Pancreas (tissue), 10 donors: ENCODE results near the gene FCN2. TPM values are rescaled to one million over a fixed set of nuclear protein-coding genes. Genes with fewer than 3 reads are reported as not detected.

ENCODE experiments used
- ATAC-seq, 4 donors: fragments of 200-7000 bp; cut with Tn5 transposase; one replicate each; pipeline versions ENCODE4 v1.8.0 to v1.9.1; 2020; ENCODE audit warnings: mild to moderate bottlenecking in 4 of 4, moderate library complexity in 4 of 4
- DNase-seq, 6 donors: peaks; one replicate each; pipeline ENCODE4 v3.0.0-alpha.2; 2020
- FAIRE-seq: peaks from 2 replicates; lab custom pipeline; 2012; peaks lifted over from hg19 to GRCh38; lab: Jason Lieb, UNC
- H3K27ac ChIP-seq, 4 donors: fragments of 200-600 bp; sonication (generic); 1 replicate in 3 of 4; 2 replicates in 1 of 4; pipeline versions ENCODE4 v1.5.0 to v1.8.0; 2020
- H3K27me3 ChIP-seq, 4 donors: fragments of 200-600 bp; one replicate each; pipeline ENCODE4 v1.8.0; 2021
- H3K36me3 ChIP-seq, 3 donors: fragments of 200-600 bp; sonication (generic) in 1 of 3; one replicate each; pipeline versions ENCODE4 v1.5.0 to v1.8.0; 2020 to 2021
- H3K4me1 ChIP-seq, 3 donors: fragments of 200-600 bp; one replicate each; pipeline ENCODE4 v1.8.0; 2021
- H3K4me3 ChIP-seq, 4 donors: fragments of 200-600 bp; sonication (generic) in 2 of 4; one replicate each; pipeline versions ENCODE4 v1.5.0 to v1.8.0; 2020 to 2021
- H3K9me3 ChIP-seq, 4 donors: fragments of 200-600 bp; one replicate each; pipeline ENCODE4 v1.8.0; 2021
- WGBS, 2 donors: extraction: QIAGEN DNeasy Blood & Tissue Kit; methylation state at CpG; one replicate each; pipeline ENCODE4 v1.1.7; 2013; 5-methylcytosine and 5-hydroxymethylcytosine counted together
- intact Hi-C, 3 donors: fragments of 100-400 bp; cut with DNase I; formaldehyde crosslinking; loops; one replicate each; pipeline versions ENCODE4 v1.11.1 to v1.14.2; 2022
- polyA plus RNA-seq, 2 donors: library from polyadenylated mRNA; stranded (reverse); fragments of 200-250 nt; gene quantifications; one replicate each; pipeline ENCODE4 v1.2.3, GENCODE V29; 2013
- total RNA-seq, 6 donors: library from RNA; stranded (reverse); fragmentation: NEBNext Ultra II Directional in 4 of 6; extraction: Animal tissue kit (Norgen Biotek cat#: 25700) in 4 of 6; gene quantifications; one replicate each; pipeline versions ENCODE4 v1.2.1 to v1.2.4, GENCODE V29; 2021 to 2023
- TF ChIP-seq, protein P1 (sequence below), 4 donors: fragments of 200-600 bp; sonication (generic) in 3 of 4; IDR thresholded peaks; one replicate each; pipeline versions ENCODE4 v1.5.0 to v1.8.0; 2021; ENCODE audit warnings: antibody characterized with exemption in 4 of 4
- donor health status: healthy with polysubstance abuse.
- donor health status: DM: no; HTN: no; CAD: no; lungs with moderate emphysema.
- donor health status: DM: no; HTN: no; CAD: no.
- donor health status: control.
- donor health status: control.
- donor health status: Bipolar disorder and iron deficiency.
- donor health status: DM: yes; HTN: yes; CAD: no.
- donor health status: DM: no; HTN: no; CAD: no.
- donor health status: DM: no; HTN: no; CAD: no.
- donor health status: DM: yes; HTN: yes; CAD: no.

The FCN2 gene
- total and polyA plus RNA-seq, 8 donors = 0.16 to 0.84 (median 0.38) TPM; not detected in 3

DNA sequence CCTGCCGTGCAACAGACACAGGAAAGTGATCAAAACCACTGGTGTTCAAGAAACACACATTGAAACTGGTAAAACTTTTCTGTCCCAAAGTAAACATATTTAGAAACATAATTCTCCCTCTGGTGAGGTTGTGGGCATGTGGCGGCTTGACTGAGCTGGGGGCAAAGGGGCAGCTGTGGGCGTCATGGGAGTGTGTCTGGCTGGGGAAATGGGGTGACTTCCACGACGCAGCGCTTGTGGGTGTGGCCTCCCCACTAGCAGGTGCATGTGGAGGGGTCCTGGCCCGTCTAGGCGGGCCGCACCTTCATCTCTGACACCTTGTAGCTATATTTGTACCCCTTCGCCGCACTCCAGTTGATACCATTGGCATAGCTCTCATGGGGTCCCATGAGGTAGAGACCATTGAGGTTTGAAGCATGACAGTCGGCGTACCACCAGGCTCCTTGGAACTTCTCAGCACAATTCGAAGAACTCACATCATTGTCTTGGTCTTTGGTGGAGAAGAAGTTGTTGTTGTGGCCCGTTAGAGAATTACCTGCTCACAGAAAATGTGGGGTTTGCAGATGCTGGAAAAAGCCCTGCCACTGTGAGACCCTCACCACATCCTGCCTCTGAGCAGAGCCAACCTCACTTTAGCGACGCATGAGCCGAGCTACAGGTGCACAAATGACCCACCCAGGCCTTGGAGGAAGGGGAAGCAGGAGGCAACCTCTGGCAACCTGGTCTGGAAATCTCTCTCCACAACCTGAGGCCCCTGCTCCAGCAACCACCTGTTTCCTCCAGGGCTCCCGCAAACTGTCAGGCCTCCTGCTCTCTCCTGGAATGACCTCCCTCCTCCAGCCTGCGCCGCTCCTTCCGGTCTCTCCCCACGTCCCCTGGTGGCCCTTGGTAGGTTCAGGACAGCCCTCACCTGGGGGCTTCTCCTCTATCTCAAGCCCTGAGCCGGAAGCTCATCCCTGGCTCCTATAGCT, 29.2 kb downstream of the FCN2 start:
- WGBS, 2 donors = 70 to 77% methylated on average over 24 of the region's 24 CpGs
- no peaks in the 10 kb centered on the region for H3K9me3 ChIP-seq
- H3K4me1 ChIP-seq = no peaks in the 10 kb centered on the region
- no peak overlapping the region for H3K27ac ChIP-seq
- DNase-seq (no peak), FAIRE-seq (no peak), ATAC-seq (no peak)
- H3K36me3 ChIP-seq = no peaks in the 10 kb centered on the region
- H3K27me3 ChIP-seq = peaks cover 0 to 4% (median 0%) of the 10 kb centered on the region in 4 donors
- no peak overlapping the region for H3K4me3 ChIP-seq
- intact Hi-C loops = no loop called here
- TF ChIP-seq, protein P1, sequence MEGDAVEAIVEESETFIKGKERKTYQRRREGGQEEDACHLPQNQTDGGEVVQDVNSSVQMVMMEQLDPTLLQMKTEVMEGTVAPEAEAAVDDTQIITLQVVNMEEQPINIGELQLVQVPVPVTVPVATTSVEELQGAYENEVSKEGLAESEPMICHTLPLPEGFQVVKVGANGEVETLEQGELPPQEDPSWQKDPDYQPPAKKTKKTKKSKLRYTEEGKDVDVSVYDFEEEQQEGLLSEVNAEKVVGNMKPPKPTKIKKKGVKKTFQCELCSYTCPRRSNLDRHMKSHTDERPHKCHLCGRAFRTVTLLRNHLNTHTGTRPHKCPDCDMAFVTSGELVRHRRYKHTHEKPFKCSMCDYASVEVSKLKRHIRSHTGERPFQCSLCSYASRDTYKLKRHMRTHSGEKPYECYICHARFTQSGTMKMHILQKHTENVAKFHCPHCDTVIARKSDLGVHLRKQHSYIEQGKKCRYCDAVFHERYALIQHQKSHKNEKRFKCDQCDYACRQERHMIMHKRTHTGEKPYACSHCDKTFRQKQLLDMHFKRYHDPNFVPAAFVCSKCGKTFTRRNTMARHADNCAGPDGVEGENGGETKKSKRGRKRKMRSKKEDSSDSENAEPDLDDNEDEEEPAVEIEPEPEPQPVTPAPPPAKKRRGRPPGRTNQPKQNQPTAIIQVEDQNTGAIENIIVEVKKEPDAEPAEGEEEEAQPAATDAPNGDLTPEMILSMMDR (IDR thresholded peaks at IDR 0.05) = no peak

- Histone ChIP-seq H3K27ac (no peak overlapping the region), H3K36me3 (no peaks in the 10 kb centered on the region), H3K9me3 (no peaks in the 10 kb centered on the region), H3K27me3 (peaks cover 0 to 4% (median 0%) of the 10 kb centered on the region in 4 donors), H3K4me1 (no peaks in the 10 kb centered on the region), H3K4me3 (no peak overlapping the region)
- DNase-seq (no peak), ATAC-seq (no peak), FAIRE-seq (no peak)
- 68 to 78% methylated on average over 20 of the region's 20 CpGs for WGBS, 2 donors
- intact Hi-C loops = no loop called here
- TF ChIP-seq, protein P1 (IDR thresholded peaks at IDR 0.05) = no peak
Observed at GRCh38 chr9:134912126-134912840, 31.7 kb downstream of the FCN2 start.

- peaks cover 0 to 4% (median 0%) of the 10 kb centered on the region in 4 donors for H3K27me3 ChIP-seq
- no peak for FAIRE-seq
- TF ChIP-seq, protein P1 (IDR thresholded peaks at IDR 0.05) = no peak
- no peaks in the 10 kb centered on the region for H3K4me1 ChIP-seq
- 50 to 62% methylated on average over 22 of the region's 22 CpGs for WGBS, 2 donors
- H3K36me3 ChIP-seq = no peaks in the 10 kb centered on the region
- no peaks in the 10 kb centered on the region for H3K9me3 ChIP-seq
- no peak overlapping the region for H3K4me3 ChIP-seq
- intact Hi-C loops = no loop called here
- H3K27ac ChIP-seq = no peak overlapping the region
- no peak for ATAC-seq
- no peak for DNase-seq
Observed at GRCh38 chr9:134913041-134913712, 32.6 kb downstream of the FCN2 start.

GRCh38 chr9:134913713-134914500, 33.3 kb downstream of the FCN2 start:
- TF ChIP-seq, protein P1 (IDR thresholded peaks at IDR 0.05) = no peak
- ATAC-seq (no peak), DNase-seq (no peak), FAIRE-seq (no peak)
- Histone ChIP-seq H3K4me1 (no peaks in the 10 kb centered on the region), H3K36me3 (no peaks in the 10 kb centered on the region), H3K27me3 (peaks cover 0 to 4% (median 0%) of the 10 kb centered on the region in 4 donors), H3K9me3 (no peaks in the 10 kb centered on the region), H3K4me3 (no peak overlapping the region), H3K27ac (no peak overlapping the region)
- 61 to 72% methylated on average over 23 of the region's 23 CpGs for WGBS, 2 donors
- intact Hi-C loops = no loop called here
